GM23338 (cell line): ENCODE data around the gene ATP5ME. TPM values are rescaled to one million over a fixed set of nuclear protein-coding genes. Genes with fewer than 3 reads are reported as not detected.

ENCODE experiments used
- ATAC-seq: fragments of 200-7000 bp; cut with Tn5 transposase; 3 replicates; pipeline ENCODE4 v1.9.1; 2020
- DNase-seq: peaks from one replicate; pipeline ENCODE4 v3.0.0-alpha.2; 2015; ENCODE audit warnings: low spot score
- H2AFZ ChIP-seq: fragments of 200-600 bp; sonication (generic); 2 replicates; pipeline ENCODE4 v1.8.0; 2016; ENCODE audit warnings: antibody characterized with exemption, mild to moderate bottlenecking, moderate library complexity
- H3F3A ChIP-seq: fragments of 200-600 bp; sonication (generic); replicated peaks from 2 replicates; pipeline ENCODE4 v1.8.0; 2017; ENCODE audit warnings: antibody characterized with exemption, mixed run types, low read depth
- H3K27ac ChIP-seq: fragments of 200-600 bp; sonication (generic); 2 replicates; pipeline ENCODE4 v1.6.1; 2016; ENCODE audit warnings: low read depth
- H3K27me3 ChIP-seq: fragments of 200-600 bp; sonication (generic); 2 replicates; pipeline ENCODE4 v1.8.0; 2016; ENCODE audit warnings: mild to moderate bottlenecking, mixed run types, moderate library complexity; ENCODE audit not compliant: insufficient read depth
- H3K36me3 ChIP-seq: fragments of 200-600 bp; sonication (generic); 2 replicates; pipeline ENCODE4 v1.8.0; 2016; ENCODE audit warnings: mild to moderate bottlenecking; ENCODE audit not compliant: insufficient read depth
- H3K4me1 ChIP-seq: fragments of 200-600 bp; sonication (generic); 2 replicates; pipeline ENCODE4 v1.8.0; 2016; ENCODE audit warnings: mild to moderate bottlenecking, moderate library complexity; ENCODE audit not compliant: insufficient read depth
- H3K4me2 ChIP-seq: fragments of 200-600 bp; sonication (generic); 2 replicates; pipeline ENCODE4 v1.7.1; 2017; ENCODE audit warnings: mixed run types
- H3K4me3 ChIP-seq: fragments of 200-600 bp; sonication (generic); 2 replicates; pipeline ENCODE4 v1.6.1; 2016; ENCODE audit warnings: mixed run types
- H3K79me2 ChIP-seq: fragments of 200-600 bp; sonication (generic); replicated peaks from 2 replicates; pipeline ENCODE4 v1.8.0; 2017; ENCODE audit warnings: mild to moderate bottlenecking; ENCODE audit not compliant: insufficient read depth
- H3K9me2 ChIP-seq: fragments of 200-600 bp; sonication (generic); 2 replicates; pipeline ENCODE4 v1.8.0; 2017; ENCODE audit not compliant: insufficient read depth
- H4K20me1 ChIP-seq: fragments of 200-600 bp; sonication (generic); replicated peaks from 2 replicates; pipeline ENCODE4 v1.8.0; 2017; ENCODE audit warnings: mild to moderate bottlenecking; ENCODE audit not compliant: insufficient read depth
- H3K27ac Mint-ChIP-seq: 2 replicates; pipeline ENCODE4 v1.8.0; 2020; ENCODE audit warnings: inconsistent platforms, mild to moderate bottlenecking, moderate library complexity, mixed read lengths
- H3K27me3 Mint-ChIP-seq: 3 replicates; pipeline ENCODE4 v1.8.0; 2022; ENCODE audit warnings: low read depth, mild to moderate bottlenecking, moderate library complexity, mixed read lengths, inconsistent platforms; ENCODE audit not compliant: insufficient read depth, poor library complexity
- H3K36me3 Mint-ChIP-seq: 3 replicates; pipeline ENCODE4 v1.8.0; 2021; ENCODE audit warnings: low read depth, mild to moderate bottlenecking, inconsistent platforms, moderate library complexity, mixed read lengths
- H3K4me1 Mint-ChIP-seq: 3 replicates; pipeline ENCODE4 v1.8.0; 2020; ENCODE audit warnings: mild to moderate bottlenecking, inconsistent platforms, mixed read lengths
- H3K4me3 Mint-ChIP-seq: 3 replicates; pipeline ENCODE4 v1.8.0; 2021; ENCODE audit warnings: moderate library complexity, mild to moderate bottlenecking, inconsistent platforms, mixed read lengths
- H3K9me3 Mint-ChIP-seq: 3 replicates; pipeline ENCODE4 v1.8.0; 2020; ENCODE audit warnings: moderate library complexity, mild to moderate bottlenecking, inconsistent platforms, mixed read lengths
- CREB1 ChIP-seq: fragments of 250-450 bp; sonication (Bioruptor Pico); IDR thresholded peaks from 2 replicates; pipeline ENCODE4 v1.5.0; 2020; ENCODE audit warnings: low read depth, mild to moderate bottlenecking, moderate library complexity
- CTCF ChIP-seq, 2 experiments: fragments of 200-600 bp in 1 of 2; sonication (generic) in 1 of 2; conservative IDR thresholded peaks; 2 replicates each; pipeline versions ENCODE4 v1.5.1 to v1.6.1; 2016 to 2017; ENCODE audit warnings: antibody characterized with exemption in 2 of 2, low read depth in 2 of 2, mild to moderate bottlenecking in 2 of 2, moderate library complexity in 1 of 2
- ETS1 ChIP-seq: IDR thresholded peaks from 2 replicates; pipeline ENCODE4 v1.6.1; 2016; ENCODE audit warnings: antibody characterized with exemption
- EZH2 ChIP-seq: fragments of 200-600 bp; sonication (generic); IDR thresholded peaks from one replicate; pipeline ENCODE4 v1.8.0; 2017; ENCODE audit warnings: antibody characterized with exemption, mild to moderate bottlenecking, low read depth; ENCODE audit not compliant: unreplicated experiment
- EZH2phosphoT487 ChIP-seq: fragments of 200-600 bp; sonication (generic); IDR thresholded peaks from one replicate; pipeline ENCODE4 v1.8.1; 2018; ENCODE audit warnings: antibody characterized with exemption; ENCODE audit not compliant: unreplicated experiment
- JUNB ChIP-seq: IDR thresholded peaks from one replicate; pipeline ENCODE4 v1.6.1; 2016; ENCODE audit warnings: antibody characterized with exemption; ENCODE audit not compliant: unreplicated experiment
- NANOG ChIP-seq: IDR thresholded peaks from 2 replicates; pipeline ENCODE4 v1.6.1; 2016; ENCODE audit warnings: antibody characterized with exemption, borderline replicate concordance
- POLR2AphosphoS5 ChIP-seq: IDR thresholded peaks from 2 replicates; pipeline ENCODE4 v1.6.1; 2016; ENCODE audit warnings: antibody characterized with exemption, low read depth
- REST ChIP-seq: IDR thresholded peaks from one replicate; pipeline ENCODE4 v1.6.1; 2018; ENCODE audit warnings: antibody characterized with exemption; ENCODE audit not compliant: unreplicated experiment
- STAT1 ChIP-seq: IDR thresholded peaks from one replicate; pipeline ENCODE4 v1.6.1; 2016; ENCODE audit warnings: antibody characterized with exemption; ENCODE audit not compliant: unreplicated experiment
- ZNF114 ChIP-seq: fragments of 250-450 bp; sonication (Bioruptor Pico); IDR thresholded peaks from 2 replicates; pipeline ENCODE4 v1.5.0; 2020; ENCODE audit warnings: mild to moderate bottlenecking, moderate library complexity
- ZNF331 ChIP-seq: fragments of 250-450 bp; sonication (Bioruptor Pico); IDR thresholded peaks from 2 replicates; pipeline ENCODE4 v1.5.0; 2020; ENCODE audit warnings: low read depth, mild to moderate bottlenecking, moderate library complexity
- ZNF462 ChIP-seq: fragments of 250-450 bp; sonication (Bioruptor Pico); IDR thresholded peaks from 2 replicates; pipeline ENCODE4 v1.5.0; 2020; ENCODE audit warnings: mild to moderate bottlenecking, moderate library complexity
- polyA plus RNA-seq: library from polyadenylated mRNA; unstranded; fragments of >200 nt; fragmentation: Nextera tagmentation; extraction: Ambion mirVana; gene quantifications from 2 replicates; pipeline ENCODE4 v1.2.1, GENCODE V29; 2016
- total RNA-seq: library from RNA; depleted of rRNA; stranded (reverse); fragments of >200 nt; shearing (Covaris generic); gene quantifications from 2 replicates; pipeline ENCODE4 v1.2.3, GENCODE V29; 2014

ATP5ME gene
- total and polyA plus RNA-seq, 2 experiments from 2014 or later = 60.5 to 2,021 TPM

- ATAC-seq = no peak
- H3K27me3 ChIP-seq = 0 out of 2 replicates have a peak, but pooled peaks cover 3% of the 10 kb centered on the region
- Mint-ChIP-seq H3K4me1 (peaks cover 14% of the 10 kb centered on the region; the same call in 2 of the 3 replicates), H3K27me3 (peaks cover 23% of the 10 kb centered on the region), H3K27ac (no peak overlapping the region), H3K4me3 (no peak overlapping the region), H3K9me3 (peaks cover 13% of the 10 kb centered on the region), H3K36me3 (no peaks in the 10 kb centered on the region)
- no peaks in the 10 kb centered on the region for H3K9me2 ChIP-seq
- H3F3A ChIP-seq = no peaks in the 10 kb centered on the region
- no peaks in the 10 kb centered on the region for H3K79me2 ChIP-seq
- H2AFZ ChIP-seq = no peak overlapping the region
- H3K27ac ChIP-seq = no peak overlapping the region
- no peak for TF ChIP-seq CTCF (conservative IDR thresholded peaks at IDR 0.05; ENCODE audit: low read depth in 2 of 2)
- no peak for TF ChIP-seq ZNF331 (CRISPR knock-in tag)
- no peak for TF ChIP-seq CREB1 (CRISPR knock-in tag)
- no peak for TF ChIP-seq EZH2
- TF ChIP-seq POLR2AphosphoS5 = no peak
- no peak for TF ChIP-seq ZNF462 (CRISPR knock-in tag)
- TF ChIP-seq ETS1 = no peak
- TF ChIP-seq STAT1 = no peak
- TF ChIP-seq REST = no peak
- TF ChIP-seq EZH2phosphoT487 = no peak
- TF ChIP-seq JUNB = no peak
- no peak for TF ChIP-seq ZNF114 (CRISPR knock-in tag)
- no peak for TF ChIP-seq NANOG
- H3K4me1 ChIP-seq = no peaks in the 10 kb centered on the region
- no peaks in the 10 kb centered on the region for H3K36me3 ChIP-seq
- no peak for DNase-seq
- no peaks in the 10 kb centered on the region for H4K20me1 ChIP-seq
- no peak overlapping the region for H3K4me2 ChIP-seq
- no peak overlapping the region for H3K4me3 ChIP-seq
Observed at GRCh38 chr4:646460-646859, 27.6 kb downstream of the ATP5ME start.
